PC-9 (cell line): ENCODE results near the gene SUSD2.

Source experiments
- EZH2 ChIP-seq: fragments of 200-600 bp; sonication (generic); IDR thresholded peaks from 2 replicates; pipeline ENCODE4 v1.8.0; 2017; ENCODE audit warnings: antibody characterized with exemption, low read depth
- TF ChIP-seq, protein P1 (sequence below): fragments of 200-600 bp; sonication (generic); conservative IDR thresholded peaks from 2 replicates; pipeline ENCODE4 v1.6.1; 2017; ENCODE audit warnings: mixed run types, antibody characterized with exemption, mild to moderate bottlenecking, moderate library complexity

DNA sequence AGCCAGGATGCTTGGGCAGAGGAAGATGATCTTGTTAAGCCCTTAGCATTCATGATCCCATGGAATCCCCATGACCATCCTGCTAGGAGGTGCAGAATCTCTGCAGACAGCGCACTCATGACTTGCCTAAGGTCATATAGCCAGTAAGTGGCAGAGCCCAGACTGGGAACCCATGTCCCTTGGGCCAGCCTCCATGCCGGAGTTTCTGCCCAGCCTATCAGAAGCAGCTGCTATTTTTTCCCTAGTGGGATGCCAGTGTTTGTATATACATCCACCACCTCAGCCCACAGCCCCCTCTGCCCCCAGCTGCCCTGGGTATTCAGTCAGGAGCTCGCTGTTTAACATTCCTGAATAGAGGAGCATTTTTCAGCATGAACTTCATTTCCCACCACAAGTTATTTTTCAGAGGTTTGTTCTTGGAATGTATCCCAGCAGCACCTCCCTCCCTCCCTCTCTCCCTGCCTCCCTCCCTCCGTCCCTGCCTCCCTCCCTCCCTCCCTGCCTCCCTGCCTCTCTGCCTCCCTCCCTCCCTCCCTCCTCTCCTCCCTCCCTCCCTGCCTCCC lies 34.4 kb upstream of the SUSD2 start:
- no peak for TF ChIP-seq EZH2
- TF ChIP-seq, protein P1, sequence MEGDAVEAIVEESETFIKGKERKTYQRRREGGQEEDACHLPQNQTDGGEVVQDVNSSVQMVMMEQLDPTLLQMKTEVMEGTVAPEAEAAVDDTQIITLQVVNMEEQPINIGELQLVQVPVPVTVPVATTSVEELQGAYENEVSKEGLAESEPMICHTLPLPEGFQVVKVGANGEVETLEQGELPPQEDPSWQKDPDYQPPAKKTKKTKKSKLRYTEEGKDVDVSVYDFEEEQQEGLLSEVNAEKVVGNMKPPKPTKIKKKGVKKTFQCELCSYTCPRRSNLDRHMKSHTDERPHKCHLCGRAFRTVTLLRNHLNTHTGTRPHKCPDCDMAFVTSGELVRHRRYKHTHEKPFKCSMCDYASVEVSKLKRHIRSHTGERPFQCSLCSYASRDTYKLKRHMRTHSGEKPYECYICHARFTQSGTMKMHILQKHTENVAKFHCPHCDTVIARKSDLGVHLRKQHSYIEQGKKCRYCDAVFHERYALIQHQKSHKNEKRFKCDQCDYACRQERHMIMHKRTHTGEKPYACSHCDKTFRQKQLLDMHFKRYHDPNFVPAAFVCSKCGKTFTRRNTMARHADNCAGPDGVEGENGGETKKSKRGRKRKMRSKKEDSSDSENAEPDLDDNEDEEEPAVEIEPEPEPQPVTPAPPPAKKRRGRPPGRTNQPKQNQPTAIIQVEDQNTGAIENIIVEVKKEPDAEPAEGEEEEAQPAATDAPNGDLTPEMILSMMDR, result no peak
